Caki2 (cell line): Measurements from ENCODE around the gene ATRX. TPM values are rescaled to one million over a fixed set of nuclear protein-coding genes. Genes with fewer than 3 reads are reported as not detected.
"Not testable (repeated sequence)": the region's sequence is repeated elsewhere in the genome, so short reads cannot be mapped to it uniquely, and the experiment has no call there.

Experiments used
- DNase-seq: peaks from one replicate; pipeline ENCODE4 v3.0.0-alpha.2; 2015; ENCODE audit warnings: low read depth
- in situ Hi-C: cut with HindIII; loops from 2 replicates; pipeline ENCODE4 v1.10.0; 2016; ENCODE audit warnings: low sequenced_read_pairs, low pct_unique_long_range_greater_than_20kb, mixed read lengths
- total RNA-seq: library from RNA; depleted of rRNA; stranded (reverse); fragments of >200 nt; shearing (Covaris generic); gene quantifications from 2 replicates; pipeline ENCODE4 v1.2.3, GENCODE V29; 2014; ENCODE audit warnings: low replicate concordance

Gene ATRX
- total RNA-seq, 1 experiment from 2014 or later = 9.4 TPM

DNA sequence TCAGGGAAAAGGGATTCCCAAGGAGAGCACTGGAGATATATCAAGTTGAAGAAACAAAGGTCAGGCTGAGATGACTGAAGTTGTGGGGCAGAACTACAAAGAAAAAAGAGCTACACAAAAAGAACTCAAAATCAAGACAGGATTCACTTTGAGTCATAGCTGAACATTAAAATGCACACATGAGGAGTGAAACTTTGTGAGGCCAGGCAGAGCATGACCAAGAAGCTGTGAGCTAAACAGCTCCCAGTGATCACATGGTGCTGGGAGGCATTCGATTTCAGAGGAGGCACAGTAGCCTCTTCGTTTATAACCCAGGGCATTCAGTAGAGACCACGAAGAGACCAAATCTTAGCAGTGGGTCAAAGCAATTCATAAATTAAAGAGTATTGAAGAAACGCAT, 145.3 kb downstream of the ATRX start:
- in situ Hi-C loops = no loop called here
- no peak for DNase-seq

DNA sequence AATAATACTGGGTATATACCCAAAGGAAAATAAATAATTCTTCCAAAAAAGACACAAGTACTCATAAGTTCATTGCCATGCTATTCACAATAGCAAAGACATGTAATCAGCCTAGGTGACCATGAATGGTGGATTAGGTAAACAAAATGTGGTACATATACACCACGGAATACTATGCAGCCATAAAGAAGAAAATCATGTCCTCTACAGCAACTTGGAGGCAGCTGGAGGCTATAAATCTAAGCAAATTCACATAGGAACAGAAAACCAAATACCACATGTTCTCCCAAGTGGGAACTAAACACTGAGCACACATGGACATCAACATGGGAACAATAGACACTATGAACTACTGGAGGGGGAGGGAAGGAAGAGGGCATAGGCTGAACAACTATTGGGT, 146.2 kb downstream of the ATRX start:
- in situ Hi-C loops = no loop called here
- no peak for DNase-seq

DNA sequence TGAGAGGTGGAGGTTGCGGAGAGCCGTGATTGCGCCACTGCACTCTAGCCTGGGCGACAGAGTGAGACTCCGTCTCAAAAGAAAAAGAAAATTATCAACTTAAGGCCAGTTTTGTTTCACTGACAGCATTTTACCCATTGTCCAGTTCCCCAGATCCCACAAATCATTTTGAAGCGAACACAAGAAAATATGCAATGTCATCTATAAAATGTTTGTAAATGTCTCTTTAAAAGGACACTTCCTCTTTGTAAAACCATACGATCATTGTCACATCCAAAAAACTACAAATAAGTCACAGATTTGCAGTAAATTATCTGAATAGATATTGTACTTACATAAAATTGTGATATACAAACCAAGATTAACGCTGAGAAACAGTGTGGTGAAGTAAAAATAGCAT, 147.6 kb downstream of the ATRX start:
- DNase-seq = no peak

DNA sequence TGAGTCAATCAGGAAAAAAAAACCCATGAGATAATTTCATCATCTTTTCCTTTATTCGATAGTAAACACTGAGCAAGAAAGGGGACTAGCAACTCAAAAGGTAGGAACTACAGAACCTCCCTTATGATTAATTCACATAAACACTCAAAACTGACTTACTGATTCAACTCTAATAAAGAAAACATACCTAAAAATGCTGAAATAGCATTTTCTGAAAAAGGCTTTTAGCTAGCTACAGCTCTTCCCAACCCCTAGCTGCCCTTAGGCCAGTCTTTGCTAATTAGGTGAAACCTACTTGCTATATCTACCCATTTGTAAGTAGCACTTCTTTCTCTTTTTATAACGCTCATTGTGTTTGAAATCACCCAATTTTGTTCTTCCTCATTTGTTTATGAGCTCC, 150.6 kb downstream of the ATRX start:
- in situ Hi-C loops = no loop called here
- DNase-seq = no peak

More for the DNA sequence above, 147.6 kb downstream of the ATRX start:
- in situ Hi-C loops = no loop called here

DNA sequence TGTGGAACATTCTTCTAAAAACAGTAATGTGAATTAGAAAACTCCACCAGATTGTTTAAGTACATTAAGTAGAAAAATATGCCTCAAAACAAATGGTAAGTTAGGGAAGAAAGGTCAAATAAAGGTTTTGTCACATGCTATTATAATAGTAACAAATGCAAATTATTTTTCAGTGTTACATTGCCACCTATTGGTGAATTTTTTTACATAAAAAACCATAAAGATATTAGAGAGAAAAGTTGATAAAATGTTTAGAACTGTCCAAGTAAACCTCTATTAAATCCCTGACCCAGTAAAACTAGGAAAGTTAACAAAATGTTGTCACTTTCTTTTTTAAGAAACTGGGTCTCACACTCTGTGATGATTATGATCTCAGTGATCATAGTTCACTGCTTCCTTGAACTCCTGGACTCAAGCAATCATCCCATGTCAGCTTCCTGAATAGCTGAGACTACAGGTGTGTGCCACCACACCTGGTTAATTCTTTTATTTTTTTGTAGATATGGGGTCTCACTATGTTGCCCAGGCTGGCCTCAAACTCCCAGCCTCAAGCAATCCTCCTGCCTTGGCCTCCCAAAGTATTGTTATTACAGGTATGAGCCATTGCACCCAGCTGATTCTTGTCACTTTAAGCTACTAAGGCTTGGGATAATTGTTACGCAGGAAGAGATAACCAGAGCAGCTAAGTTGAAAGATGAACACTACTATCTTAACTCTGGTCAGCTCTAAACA, 157.6 kb downstream of the ATRX start:
- in situ Hi-C loops = no loop called here
- no peak for DNase-seq

DNA sequence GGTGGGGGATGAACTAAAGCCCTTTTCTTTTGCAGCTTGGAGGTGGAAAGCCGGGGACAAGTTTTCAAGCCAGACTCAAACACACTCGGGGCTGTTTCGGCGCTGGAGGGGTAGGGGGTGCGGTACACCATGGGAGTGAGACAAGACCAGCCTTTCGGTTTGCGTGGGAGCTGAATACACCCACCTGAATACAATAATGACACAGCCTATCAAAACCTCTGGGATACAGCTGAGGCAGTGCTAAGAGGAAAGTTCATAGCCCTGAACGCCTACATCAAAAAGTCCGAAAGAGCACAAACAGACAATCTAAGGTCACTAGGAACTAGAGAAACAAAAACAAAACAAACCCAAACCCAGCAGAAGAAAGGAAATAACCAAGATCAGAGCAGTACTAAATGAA, 163.3 kb downstream of the ATRX start:
- no peak for DNase-seq
- in situ Hi-C loops = no loop called here

DNA sequence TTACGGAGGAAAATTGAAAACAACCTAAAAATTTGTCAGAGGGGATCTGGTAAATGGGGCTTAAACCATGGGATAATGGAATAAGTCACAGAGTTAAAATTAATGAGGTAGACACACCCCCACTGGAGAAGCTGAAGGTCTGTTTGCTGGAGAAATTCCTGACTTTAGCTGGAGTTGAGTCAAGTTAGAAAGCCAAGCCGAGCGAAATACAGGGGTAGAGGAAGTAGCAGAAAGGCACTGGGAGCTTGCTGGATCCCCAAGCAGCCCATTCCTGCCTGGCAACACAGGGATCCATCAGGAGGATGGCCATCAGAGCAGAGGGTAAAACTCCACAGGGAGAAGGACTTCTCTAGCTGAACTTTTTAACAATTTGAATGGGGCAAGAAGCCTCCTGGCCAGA, 163.8 kb downstream of the ATRX start:
- in situ Hi-C loops = no loop called here
- DNase-seq = no peak

DNA sequence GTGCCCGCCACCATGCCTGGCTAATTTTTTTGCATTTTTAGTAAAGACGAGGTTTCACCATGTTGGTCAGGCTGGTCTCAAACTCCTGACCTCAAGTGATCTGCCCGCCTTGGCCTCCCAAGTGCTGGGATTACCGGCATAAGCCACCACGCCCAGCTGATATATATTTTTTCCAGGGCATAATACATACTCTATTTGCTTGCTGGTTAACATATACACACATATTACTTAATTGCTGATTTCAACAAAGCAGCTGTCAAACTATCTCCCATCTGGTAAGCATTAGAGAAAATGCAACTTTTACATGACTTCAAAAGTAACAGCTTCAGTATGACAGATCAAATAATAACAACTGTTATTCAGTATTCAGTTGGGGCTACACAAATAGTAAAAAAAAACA, 164.6 kb downstream of the ATRX start:
- in situ Hi-C loops, DNase-seq: not testable (repeated sequence)

DNA sequence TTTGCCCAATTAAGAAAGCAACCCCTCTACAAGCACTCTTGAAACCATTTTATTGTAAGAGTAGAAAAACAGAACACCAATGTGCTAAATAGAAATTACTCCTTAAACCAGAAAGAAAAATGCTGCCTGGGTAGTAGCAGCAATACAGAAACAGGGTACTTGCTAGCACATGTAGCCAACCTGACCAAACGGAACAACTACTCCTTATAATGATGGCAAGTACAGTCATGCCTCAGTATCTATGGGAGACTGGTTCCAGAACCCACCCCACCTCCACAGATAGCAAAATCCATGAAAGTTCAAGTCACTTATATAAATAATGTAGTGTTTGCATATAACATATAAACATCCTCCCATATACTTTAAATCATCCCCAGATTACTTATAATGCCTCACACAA, 168.8 kb downstream of the ATRX start:
- in situ Hi-C loops = no loop called here
- no peak for DNase-seq

DNA sequence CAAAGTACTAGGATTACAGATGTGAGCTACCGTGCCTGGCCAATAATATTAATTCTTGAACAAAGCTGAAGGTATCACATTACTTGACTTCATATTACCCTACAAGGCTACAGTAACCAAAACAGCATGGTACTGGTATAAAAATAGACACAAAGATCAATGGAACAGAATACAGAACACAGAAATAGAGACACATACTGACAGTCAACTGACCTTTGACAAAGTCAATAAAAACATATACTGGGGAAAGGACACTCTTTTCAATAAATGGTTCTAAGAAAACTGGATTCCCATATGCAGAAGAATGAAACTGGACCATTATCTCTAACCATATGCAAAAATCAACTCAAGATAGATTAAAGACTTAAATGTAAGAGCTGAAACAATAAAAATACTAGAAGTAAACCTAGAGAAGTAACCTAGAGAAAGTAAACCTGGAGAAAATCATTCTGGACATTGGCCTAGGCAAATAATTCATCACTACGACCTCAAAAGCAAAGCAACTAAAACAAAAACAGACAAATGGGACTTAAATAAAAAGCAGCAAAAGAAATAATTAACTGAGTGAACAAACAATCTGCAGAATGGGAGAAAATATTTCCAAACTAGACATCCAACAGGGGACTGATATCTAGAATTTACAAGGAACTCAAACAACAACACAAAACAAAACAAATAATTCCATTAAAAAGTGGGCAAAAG, 182.2 kb downstream of the ATRX start:
- no peak for DNase-seq
- in situ Hi-C loops = no loop called here

DNA sequence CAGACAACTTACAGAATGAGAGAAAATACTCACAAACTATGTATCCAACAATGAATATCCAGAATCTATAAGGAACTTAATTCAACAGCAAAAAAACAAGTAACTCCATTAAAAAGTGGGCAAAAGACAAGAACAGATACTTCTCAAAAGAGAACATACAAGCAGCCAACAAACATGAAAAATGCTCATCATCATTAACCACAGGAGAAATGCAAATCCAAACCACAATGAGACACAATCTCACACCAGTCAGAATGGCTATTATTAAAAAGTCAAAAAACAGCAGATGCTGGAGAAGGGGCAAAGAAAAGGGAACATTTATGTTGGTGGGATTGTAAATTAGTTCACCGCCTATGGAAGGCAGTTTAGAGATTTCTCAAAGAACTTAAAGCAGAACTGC, 188.5 kb downstream of the ATRX start:
- no peak for DNase-seq
- in situ Hi-C loops = no loop called here

DNA sequence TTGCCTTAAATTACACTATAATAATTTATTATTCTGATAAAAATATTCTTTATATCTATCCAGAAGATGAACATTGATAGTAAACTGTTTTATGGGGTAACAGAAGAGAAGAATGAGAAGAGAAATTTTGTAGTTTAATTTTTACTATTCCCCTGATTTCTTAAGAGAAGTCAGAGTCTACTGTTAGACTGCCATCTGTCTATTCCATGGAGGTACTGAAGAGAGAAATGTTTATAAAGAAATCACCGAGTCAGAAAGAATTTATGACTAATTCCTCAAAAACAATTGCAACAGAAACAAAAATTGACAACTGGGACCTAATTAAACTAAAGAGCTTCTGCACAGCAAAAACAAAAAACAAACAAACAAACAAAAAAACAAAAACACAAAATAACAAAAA, 188.9 kb downstream of the ATRX start:
- peak; percentile 12 for DNase-seq
- in situ Hi-C loops = no loop called here

DNA sequence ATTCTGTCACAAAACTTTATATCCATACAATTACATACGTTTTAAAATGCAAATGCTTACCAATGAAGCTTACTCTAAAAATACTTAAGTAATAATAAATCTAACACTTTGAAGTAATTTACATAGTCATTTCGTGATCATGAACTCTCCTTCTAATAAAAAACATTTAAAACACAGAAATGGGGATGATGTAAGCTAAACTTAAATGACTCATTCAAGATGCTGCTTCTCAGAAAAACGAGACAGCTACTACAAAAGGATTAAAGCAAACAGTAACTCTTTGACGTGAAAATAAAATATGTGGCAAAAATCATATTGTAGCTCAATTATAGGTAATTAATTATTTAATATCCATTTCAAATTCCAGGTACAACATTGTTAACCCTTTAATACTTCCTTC, 190.2 kb downstream of the ATRX start:
- in situ Hi-C loops = no loop called here
- DNase-seq = no peak

DNA sequence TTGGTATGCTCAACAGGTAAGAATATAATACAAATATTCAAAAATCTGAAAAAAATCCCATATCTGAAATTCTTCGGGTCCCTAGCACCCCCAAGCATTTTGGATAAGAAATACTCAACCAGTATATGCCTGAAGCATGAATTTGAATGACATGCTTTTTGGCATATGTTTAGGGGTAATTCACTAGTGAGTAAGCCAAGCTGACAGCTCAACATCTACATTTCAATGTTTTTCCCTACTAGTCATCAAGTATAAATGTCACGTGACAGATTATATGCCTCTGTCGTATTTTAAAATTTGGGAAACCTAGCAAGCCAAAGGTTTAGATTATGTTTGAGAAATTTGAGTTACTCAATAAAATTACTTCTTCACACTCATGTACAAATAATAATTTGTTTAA, 213.7 kb downstream of the ATRX start:
- no peak for DNase-seq
- in situ Hi-C loops = no loop called here

DNA sequence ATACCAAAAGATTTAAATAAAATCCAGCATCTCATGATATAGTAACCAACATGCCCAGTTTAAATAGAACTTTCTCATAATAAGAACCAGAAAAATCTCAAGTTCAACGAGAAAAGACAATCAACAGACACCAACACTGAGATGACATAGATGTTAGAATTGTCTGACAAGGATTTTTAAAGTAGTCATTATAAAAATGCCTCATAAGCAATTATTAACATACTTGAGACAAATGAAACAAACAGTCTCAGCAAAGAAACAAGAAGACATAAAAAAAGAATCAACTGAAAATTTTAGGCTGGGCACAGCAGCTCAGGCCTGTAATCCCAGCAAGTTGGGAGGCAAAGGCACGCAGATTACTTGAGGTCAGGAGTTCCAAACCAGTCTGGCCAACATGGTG, 220.7 kb downstream of the ATRX start:
- in situ Hi-C loops = no loop called here
- DNase-seq = no peak

DNA sequence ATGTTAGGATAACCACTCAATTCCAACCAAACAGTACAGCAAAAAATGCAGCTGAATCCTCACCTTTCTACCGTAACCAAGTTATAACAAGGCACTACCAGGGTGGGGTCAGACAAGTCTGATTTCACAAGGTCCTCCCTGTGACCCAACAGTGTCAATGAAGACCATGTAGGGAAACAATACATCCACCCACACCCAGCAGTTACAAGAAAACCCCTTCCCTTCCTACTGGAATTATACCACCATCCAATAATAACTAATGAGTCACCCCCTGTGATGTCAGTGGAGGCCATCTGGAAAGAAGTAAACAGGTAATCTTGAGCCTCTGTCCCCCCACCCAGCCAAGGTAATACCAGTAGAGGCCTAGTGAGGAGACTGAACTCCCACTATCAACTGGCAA, 221.2 kb downstream of the ATRX start:
- in situ Hi-C loops = no loop called here
- DNase-seq = no peak

DNA sequence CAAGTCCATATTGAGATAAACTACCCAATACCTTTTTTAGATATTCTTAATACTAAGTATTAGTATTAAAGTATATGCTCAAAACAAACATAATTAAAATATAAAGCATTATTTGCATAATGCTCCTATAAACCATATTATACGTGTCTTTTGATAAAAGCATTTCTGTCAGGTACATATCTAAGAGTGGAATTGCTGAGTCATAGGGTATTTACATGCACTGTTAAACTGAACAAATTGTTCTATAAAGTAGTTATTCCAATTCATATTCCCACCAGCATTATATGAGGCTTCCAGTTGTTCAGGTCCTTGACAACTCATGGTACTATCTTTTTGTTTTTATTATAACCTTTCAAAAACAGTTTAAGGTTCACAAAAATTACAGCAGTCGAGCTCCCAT, 224.6 kb downstream of the ATRX start:
- in situ Hi-C loops = no loop called here
- DNase-seq = no peak

DNA sequence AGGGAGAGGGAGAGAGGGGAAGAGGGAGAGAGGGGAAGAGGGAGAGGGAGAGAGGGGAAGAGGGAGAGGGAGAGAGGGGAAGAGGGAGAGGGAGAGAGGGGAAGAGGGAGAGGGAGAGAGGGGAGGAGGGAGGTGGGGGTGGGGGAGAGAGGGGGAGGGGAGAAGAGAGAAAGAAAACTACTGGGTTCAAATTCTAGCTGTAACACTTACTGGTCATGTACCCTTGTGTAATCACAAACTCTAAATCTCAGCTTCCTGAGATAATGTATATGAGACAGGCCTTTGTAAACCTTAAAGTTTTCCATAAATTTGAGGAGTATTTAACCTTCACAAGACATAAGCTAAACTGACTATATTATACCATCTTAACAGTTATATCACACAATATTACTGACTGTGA, 229.7 kb downstream of the ATRX start:
- in situ Hi-C loops = no loop called here
- no peak for DNase-seq

DNA sequence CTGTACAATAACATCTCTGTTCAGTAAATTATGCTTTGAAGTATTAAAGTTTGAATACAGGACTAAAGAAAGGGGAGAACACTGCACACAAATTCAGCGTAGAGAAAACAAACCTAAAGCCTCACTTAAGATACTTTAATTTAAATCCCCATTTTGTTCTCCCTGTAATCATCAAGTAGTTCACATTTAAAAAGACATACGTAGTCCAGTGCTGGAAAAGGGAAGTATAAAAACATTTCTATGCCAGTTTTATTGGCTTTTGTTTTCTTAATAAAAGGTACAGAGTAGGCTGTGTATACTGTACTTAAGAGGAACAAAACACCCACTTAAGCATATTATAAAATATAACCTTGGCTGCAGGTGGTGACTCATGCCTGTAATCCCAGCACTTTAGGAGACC, 237.3 kb downstream of the ATRX start:
- in situ Hi-C loops = no loop called here
- DNase-seq = no peak

DNA sequence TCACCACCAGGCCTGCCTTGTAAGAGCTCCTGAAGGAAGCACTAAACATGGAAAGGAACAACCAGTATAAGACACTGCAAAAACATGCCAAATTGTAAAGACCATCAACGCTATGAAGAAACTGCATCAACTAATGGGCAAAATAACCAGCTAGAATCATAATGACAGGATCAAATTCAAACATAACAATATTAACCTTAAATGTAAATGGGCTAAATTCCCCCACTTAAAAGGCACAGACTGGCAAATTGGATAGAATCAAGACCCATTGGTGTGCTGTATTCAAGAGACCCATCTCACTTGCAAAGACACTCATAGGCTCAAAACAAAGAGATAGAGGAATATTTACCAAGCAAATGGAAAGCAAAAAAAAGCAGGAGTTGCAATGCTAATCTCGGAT, 246.2 kb downstream of the ATRX start:
- in situ Hi-C loops, DNase-seq: not testable (repeated sequence)
